Fibroblast of lung (primary cell): ENCODE measurements around the gene IFI44L. TPM values are rescaled to one million over a fixed set of nuclear protein-coding genes. Genes with fewer than 3 reads are reported as not detected.

Experiments
- DNase-seq, 2 donors: peaks; one replicate each; pipeline versions ENCODE4 v3.0.0 to v3.0.0-alpha.2; 2010; ENCODE audit warnings: low read depth in 2 of 2
- H2AFZ ChIP-seq: 2 replicates; pipeline ENCODE4 v1.5.1; 2012; ENCODE audit warnings: low read length, control low read depth, inconsistent platforms
- H3K27ac ChIP-seq: 2 replicates; pipeline ENCODE4 v1.5.1; 2011; ENCODE audit warnings: low read length, control low read depth; ENCODE audit not compliant: insufficient read depth
- H3K27me3 ChIP-seq: 2 replicates; pipeline ENCODE4 v1.5.1; 2011; ENCODE audit warnings: mild to moderate bottlenecking, low read length; ENCODE audit not compliant: control insufficient read depth, insufficient read depth
- H3K36me3 ChIP-seq: 2 replicates; pipeline ENCODE4 v1.5.1; 2011; ENCODE audit warnings: low read length; ENCODE audit not compliant: control insufficient read depth, insufficient read depth
- H3K4me1 ChIP-seq: 2 replicates; pipeline ENCODE4 v1.5.1; 2011; ENCODE audit warnings: low read length; ENCODE audit not compliant: control insufficient read depth, insufficient read depth; ENCODE audit errors: extremely low read depth
- H3K4me2 ChIP-seq: 2 replicates; pipeline ENCODE4 v1.5.1; 2011; ENCODE audit warnings: low read length, control low read depth; ENCODE audit not compliant: insufficient read depth; ENCODE audit errors: extremely low read depth
- H3K4me3 ChIP-seq, 4 experiments: fragments of 200-600 bp in 1 of 4; sonication (generic) in 1 of 4; replicated peaks in 1 of 4; 2 replicates each; pipeline ENCODE4 v1.5.1; 2011 to 2016; ENCODE audit warnings: low read length in 4 of 4, low read depth in 3 of 4, mild to moderate bottlenecking in 3 of 4, control low read depth in 2 of 4, inconsistent platforms in 1 of 4, mixed read lengths in 1 of 4; ENCODE audit not compliant: insufficient read depth in 1 of 4; ENCODE audit errors: control extremely low read depth in 1 of 4
- H3K79me2 ChIP-seq: 2 replicates; pipeline ENCODE4 v1.5.1; 2012; ENCODE audit warnings: mild to moderate bottlenecking, low read length, inconsistent platforms; ENCODE audit not compliant: control insufficient read depth, insufficient read depth
- H3K9ac ChIP-seq: 2 replicates; pipeline ENCODE4 v1.5.1; 2011; ENCODE audit warnings: mild to moderate bottlenecking, low read length, control low read depth; ENCODE audit not compliant: insufficient read depth
- H3K9me3 ChIP-seq: 2 replicates; pipeline ENCODE4 v1.5.1; 2012; ENCODE audit warnings: low read depth, low read length; ENCODE audit not compliant: control insufficient read depth, insufficient read depth
- H4K20me1 ChIP-seq: 2 replicates; pipeline ENCODE4 v1.5.1; 2011; ENCODE audit warnings: low read length; ENCODE audit not compliant: control insufficient read depth, insufficient read depth; ENCODE audit errors: extremely low read depth
- CTCF ChIP-seq, 2 donors: IDR thresholded peaks in 1 of 2; conservative IDR thresholded peaks in 1 of 2; 1 replicate in 1 of 2; 2 replicates in 1 of 2; pipeline ENCODE4 v1.5.1; 2011 to 2012; ENCODE audit warnings: low read length in 2 of 2, control low read depth in 1 of 2, inconsistent platforms in 1 of 2, low read depth in 1 of 2, mild to moderate bottlenecking in 1 of 2
- EZH2 ChIP-seq: IDR thresholded peaks from 2 replicates; pipeline ENCODE4 v1.5.1; 2012; ENCODE audit warnings: low read length, control low read depth, mild to moderate bottlenecking; ENCODE audit errors: missing control alignments
- polyA plus RNA-seq, 2 donors: library from polyadenylated mRNA; depleted of rRNA in 1 of 2; stranded (reverse) in 1 of 2; unstranded in 1 of 2; fragments of >200 nt; gene quantifications; 2 replicates each; pipeline ENCODE4 v1.2.1, GENCODE V29; 2011 to 2012; ENCODE audit warnings: missing spikeins in 1 of 2
- total RNA-seq: library from RNA; depleted of rRNA; stranded (reverse); fragments of >200 nt; gene quantifications from 2 replicates; pipeline ENCODE4 v1.2.1, GENCODE V29; 2014

The IFI44L gene
- total and polyA plus RNA-seq, 2 donors (not counting 1 experiment from before 2014, with no cell fraction given) = 0.59 to 2.1 TPM

GRCh38 chr1:78650114-78650660 is 29.9 kb downstream of the IFI44L start:
- Histone ChIP-seq H3K79me2 (no peaks in the 10 kb centered on the region), H3K4me2 (peak overlapping the region; percentile 46), H3K9ac (no peak overlapping the region), H3K9me3 (no peaks in the 10 kb centered on the region), H3K4me3 (peak overlapping the region; percentile 4 to 72 (median 43)), H2AFZ (peak overlapping the region; percentile 70), H3K27ac (no peak overlapping the region), H3K36me3 (no peaks in the 10 kb centered on the region), H3K27me3 (no peaks in the 10 kb centered on the region), H4K20me1 (no peaks in the 10 kb centered on the region), H3K4me1 (no peaks in the 10 kb centered on the region)
- no peak for TF ChIP-seq EZH2
- TF ChIP-seq CTCF (conservative IDR thresholded peaks at IDR 0.05 in 1 of 2, IDR thresholded peaks at IDR 0.05 in 1 of 2; ENCODE audit: low read depth in 1 of 2, low read length in 2 of 2) = no peak
- DNase-seq = peak; percentile 5 to 22

GRCh38 chr1:78651241-78651640 is 31.0 kb downstream of the IFI44L start:
- Histone ChIP-seq H3K27ac (no peak overlapping the region), H3K79me2 (no peaks in the 10 kb centered on the region), H4K20me1 (no peaks in the 10 kb centered on the region), H3K4me1 (no peaks in the 10 kb centered on the region), H2AFZ (peak overlapping the region; percentile 40), H3K9ac (no peak overlapping the region), H3K4me3 (peak overlapping the region; percentile 23 to 72 (median 44)), H3K27me3 (no peaks in the 10 kb centered on the region), H3K9me3 (no peaks in the 10 kb centered on the region), H3K4me2 (peak overlapping the region; percentile 46), H3K36me3 (no peaks in the 10 kb centered on the region)
- peak; percentile 39 to 41 for DNase-seq
- TF ChIP-seq EZH2 (no peak), CTCF (conservative IDR thresholded peaks at IDR 0.05 in 1 of 2, IDR thresholded peaks at IDR 0.05 in 1 of 2; ENCODE audit: low read depth in 1 of 2, low read length in 2 of 2) (no peak)

- no peak for TF ChIP-seq CTCF (conservative IDR thresholded peaks at IDR 0.05 in 1 of 2, IDR thresholded peaks at IDR 0.05 in 1 of 2; ENCODE audit: low read depth in 1 of 2, low read length in 2 of 2)
- TF ChIP-seq EZH2 = no peak
- H4K20me1 ChIP-seq = no peaks in the 10 kb centered on the region
- no peak overlapping the region for H3K9ac ChIP-seq
Observed at GRCh38 chr1:78652019-78652560, 31.8 kb downstream of the IFI44L start.

More at GRCh38 chr1:78652019-78652560, 31.8 kb downstream of the IFI44L start:
- Histone ChIP-seq H3K4me1 (no peaks in the 10 kb centered on the region), H3K27me3 (no peaks in the 10 kb centered on the region), H3K79me2 (no peaks in the 10 kb centered on the region), H2AFZ (no peak overlapping the region), H3K4me3 (peak overlapping the region in 2 of 4 experiments; percentile 60 to 72), H3K9me3 (no peaks in the 10 kb centered on the region), H3K36me3 (no peaks in the 10 kb centered on the region), H3K27ac (no peak overlapping the region), H3K4me2 (no peak overlapping the region)
- no peak for DNase-seq
